Caco-2 (cell line): ENCODE data around the gene DNAJC4. TPM values are rescaled to one million over a fixed set of nuclear protein-coding genes. Genes with fewer than 3 reads are reported as not detected.

ENCODE experiments used
- Bru-seq: library from RNA; stranded (reverse); fragments of 400-500 nt; gene quantifications from one replicate; lab custom pipeline; 2021; lab: Mats Ljungman, UMichigan
- BruChase-seq, 2 experiments: library from RNA; stranded (reverse); fragments of 400-500 nt; gene quantifications; one replicate each; lab custom pipeline; 2021; lab: Mats Ljungman, UMichigan
- BruUV-seq: library from RNA; stranded (reverse); fragments of 400-500 nt; replicated peaks from 2 replicates; lab custom pipeline; 2021; lab: Mats Ljungman, UMichigan
- CTCF ChIA-PET: fragments of 300-600 bp; sonication (Branson Sonifier 250); formaldehyde crosslinking; loops from one replicate; lab custom pipeline; 2022; ENCODE audit warnings: antibody characterized with exemption; lab: Charles Lee
- POLR2A ChIA-PET: fragments of 300-600 bp; sonication (Branson Sonifier 250); formaldehyde crosslinking; loops from one replicate; lab custom pipeline; 2022; ENCODE audit warnings: antibody characterized with exemption; lab: Charles Lee
- DNase-seq, 2 experiments: peaks; one replicate each; pipeline versions ENCODE4 v3.0.0 to v3.0.0-alpha.2; 2020 to 2022
- H3K27me3 ChIP-seq: replicated peaks from 2 replicates; pipeline ENCODE4 v1.6.0; 2011; ENCODE audit warnings: low read length; ENCODE audit not compliant: control insufficient read depth, insufficient read depth
- H3K36me3 ChIP-seq: 2 replicates; pipeline ENCODE4 v1.5.1; 2011; ENCODE audit warnings: low read length; ENCODE audit not compliant: control insufficient read depth, insufficient read depth
- H3K4me1 ChIP-seq: fragments of 250-450 bp; sonication (Bioruptor Pico); 2 replicates; pipeline ENCODE4 v1.5.1; 2020; ENCODE audit warnings: mild to moderate bottlenecking
- H3K4me3 ChIP-seq: 2 replicates; pipeline ENCODE4 v1.5.1; 2011; ENCODE audit warnings: low read depth, mild to moderate bottlenecking, control low read depth, low read length
- H3K9me3 ChIP-seq: fragments of 250-450 bp; sonication (Bioruptor Pico); 2 replicates; pipeline ENCODE4 v1.5.1; 2020; ENCODE audit warnings: mild to moderate bottlenecking, moderate library complexity
- H3K27ac Mint-ChIP-seq: one replicate; pipeline ENCODE4 v1.8.0; 2022; ENCODE audit warnings: mixed read lengths; ENCODE audit not compliant: unreplicated experiment
- H3K27me3 Mint-ChIP-seq: one replicate; pipeline ENCODE4 v1.8.0; 2022; ENCODE audit warnings: mixed read lengths; ENCODE audit not compliant: insufficient read depth, unreplicated experiment
- H3K36me3 Mint-ChIP-seq: one replicate; pipeline ENCODE4 v1.8.0; 2022; ENCODE audit warnings: mild to moderate bottlenecking, mixed read lengths; ENCODE audit not compliant: insufficient read depth, unreplicated experiment
- H3K4me1 Mint-ChIP-seq: one replicate; pipeline ENCODE4 v1.8.0; 2022; ENCODE audit warnings: low read depth, mixed read lengths; ENCODE audit not compliant: unreplicated experiment
- H3K4me3 Mint-ChIP-seq: one replicate; pipeline ENCODE4 v1.8.0; 2022; ENCODE audit warnings: mild to moderate bottlenecking, moderate library complexity, mixed read lengths; ENCODE audit not compliant: unreplicated experiment
- H3K9me3 Mint-ChIP-seq: one replicate; pipeline ENCODE4 v1.8.0; 2022; ENCODE audit warnings: mixed read lengths; ENCODE audit not compliant: unreplicated experiment
- intact Hi-C: fragments of 100-400 bp; cut with micrococcal nuclease; formaldehyde crosslinking; loops from one replicate; pipeline ENCODE4 v1.10.0; 2022; ENCODE audit not compliant: unreplicated experiment
- long read RNA-seq: library from polyadenylated mRNA; stranded (forward); transcript quantifications from one replicate; pipeline ENCODE4 v2.0.0, GENCODE V29; 2022
- total RNA-seq: library from RNA; stranded (reverse); gene quantifications from 2 replicates; pipeline ENCODE4 v1.2.3, GENCODE V29; 2022
- TF ChIP-seq, protein P1 (sequence below), 2 experiments: fragments of 200-600 bp in 1 of 2; IDR thresholded peaks; 1 replicate in 1 of 2; 2 replicates in 1 of 2; pipeline versions ENCODE4 v1.5.1 to v1.8.0; 2011 to 2022; ENCODE audit warnings: antibody characterized with exemption in 1 of 2, control low read depth in 1 of 2, inconsistent platforms in 1 of 2, low read depth in 1 of 2, low read length in 1 of 2, mild to moderate bottlenecking in 1 of 2, moderate library complexity in 1 of 2; ENCODE audit not compliant: insufficient read depth in 1 of 2, severe bottlenecking in 1 of 2, unreplicated experiment in 1 of 2

DNAJC4 gene
- total RNA-seq: 22.3 and 22.9 TPM in 2 replicates
- percentile 45 among the genes with signal in this experiment for Bru-seq, nascent RNA
- BruChase-seq, experiment 1, labeled RNA remaining after a 2-hour chase: percentile 48 among the genes with signal in this experiment
- BruChase-seq, experiment 2, labeled RNA remaining after a 6-hour chase: percentile 62 among the genes with signal in this experiment
- long read RNA-seq, partial matches to known transcripts: 30 of 38 reads
- long read RNA-seq, other reads (novel, unspliced or antisense): 2 of 38 reads

DNA sequence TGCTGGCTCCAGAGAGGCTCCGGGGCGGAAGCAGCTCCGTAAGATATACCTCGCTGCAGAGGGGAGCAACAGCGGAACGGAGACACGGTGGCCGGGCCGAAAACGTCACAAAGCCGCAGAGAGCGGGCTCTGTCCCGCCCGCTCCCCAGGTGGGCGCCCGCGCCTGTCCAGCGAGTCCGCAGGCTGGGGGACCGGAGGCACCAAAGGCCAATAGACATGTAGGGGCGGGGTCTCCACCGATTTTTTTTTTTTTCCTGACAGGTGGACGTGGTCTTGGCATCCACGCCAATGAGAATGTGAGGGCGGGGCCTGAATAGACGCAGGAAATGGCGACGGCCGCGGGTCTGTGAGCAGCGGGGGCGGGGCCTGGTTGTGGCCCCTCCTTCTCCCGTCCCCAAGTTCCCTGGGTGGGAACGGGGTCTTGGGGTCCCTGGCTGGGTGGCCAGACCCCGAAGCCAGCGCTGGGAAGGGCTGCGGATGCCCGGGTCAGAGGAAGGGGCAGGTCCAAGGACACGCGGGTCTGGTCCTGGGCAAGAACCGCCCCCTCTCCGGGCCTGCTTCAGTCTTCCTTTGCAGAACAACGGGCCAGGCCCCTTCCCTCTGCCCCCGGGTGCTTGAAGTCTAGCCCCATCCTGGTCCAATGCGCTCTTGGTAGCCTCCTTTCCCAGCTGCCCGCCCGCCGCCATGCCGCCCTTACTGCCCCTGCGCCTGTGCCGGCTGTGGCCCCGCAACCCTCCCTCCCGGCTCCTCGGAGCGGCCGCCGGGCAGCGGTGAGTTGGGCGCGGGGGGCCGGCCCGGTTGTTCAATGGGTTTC lies at the start of gene DNAJC4:
DNAJC4 (plus strand) TSS at position 378 of the 814 bp plus-strand sequence; CDS start at position 685, 307 bp downstream.
- peak within 1 kb of the TSS; percentile 81 for H3K4me3 ChIP-seq
- peaks cover 33% of the 10 kb centered on the region for H3K4me1 ChIP-seq
- H3K27me3 Mint-ChIP-seq: no peaks in the 10 kb centered on the region
- peak within 1 kb of the TSS; percentile 83 for H3K4me3 Mint-ChIP-seq
- H3K27ac Mint-ChIP-seq: peak within 1 kb of the TSS; percentile 67
- H3K4me1 Mint-ChIP-seq: no peaks in the 10 kb centered on the region
- TF ChIP-seq, protein P1, sequence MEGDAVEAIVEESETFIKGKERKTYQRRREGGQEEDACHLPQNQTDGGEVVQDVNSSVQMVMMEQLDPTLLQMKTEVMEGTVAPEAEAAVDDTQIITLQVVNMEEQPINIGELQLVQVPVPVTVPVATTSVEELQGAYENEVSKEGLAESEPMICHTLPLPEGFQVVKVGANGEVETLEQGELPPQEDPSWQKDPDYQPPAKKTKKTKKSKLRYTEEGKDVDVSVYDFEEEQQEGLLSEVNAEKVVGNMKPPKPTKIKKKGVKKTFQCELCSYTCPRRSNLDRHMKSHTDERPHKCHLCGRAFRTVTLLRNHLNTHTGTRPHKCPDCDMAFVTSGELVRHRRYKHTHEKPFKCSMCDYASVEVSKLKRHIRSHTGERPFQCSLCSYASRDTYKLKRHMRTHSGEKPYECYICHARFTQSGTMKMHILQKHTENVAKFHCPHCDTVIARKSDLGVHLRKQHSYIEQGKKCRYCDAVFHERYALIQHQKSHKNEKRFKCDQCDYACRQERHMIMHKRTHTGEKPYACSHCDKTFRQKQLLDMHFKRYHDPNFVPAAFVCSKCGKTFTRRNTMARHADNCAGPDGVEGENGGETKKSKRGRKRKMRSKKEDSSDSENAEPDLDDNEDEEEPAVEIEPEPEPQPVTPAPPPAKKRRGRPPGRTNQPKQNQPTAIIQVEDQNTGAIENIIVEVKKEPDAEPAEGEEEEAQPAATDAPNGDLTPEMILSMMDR (IDR thresholded peaks at IDR 0.05; ENCODE audit: insufficient read depth in 1 of 2, low read depth in 1 of 2, low read length in 1 of 2, severe bottlenecking in 1 of 2, unreplicated experiment in 1 of 2): no peak
- DNase-seq: peak; percentile 94 to 96
- no peaks in the 10 kb centered on the region for H3K9me3 Mint-ChIP-seq
- POLR2A ChIA-PET: interaction anchor here (1.0 to 1.3 kb wide), 2 partner anchors 11 to 15 kb away, joined by 4 to 5 read pairs; no protein-coding TSS in a partner anchor
- no TSS peak for BruUV-seq
- H3K36me3 ChIP-seq: peaks cover 2% of the 10 kb centered on the region; the same call in 1 of the 2 replicates
- H3K27me3 ChIP-seq: no peaks in the 10 kb centered on the region
- intact Hi-C loops: no loop called here
- H3K36me3 Mint-ChIP-seq: peaks cover 28% of the 10 kb centered on the region
- H3K9me3 ChIP-seq: no peaks in the 10 kb centered on the region
- CTCF ChIA-PET: no interaction called here

- Mint-ChIP-seq H3K4me1 (peaks cover 12% of the 10 kb centered on the region), H3K27ac (peak overlapping the region; percentile 50), H3K27me3 (no peaks in the 10 kb centered on the region), H3K9me3 (no peaks in the 10 kb centered on the region), H3K4me3 (no peak overlapping the region), H3K36me3 (peaks cover 35% of the 10 kb centered on the region)
- CTCF ChIA-PET: no interaction called here
- Histone ChIP-seq H3K36me3 (no peaks in the 10 kb centered on the region), H3K9me3 (no peaks in the 10 kb centered on the region), H3K4me1 (peaks cover 13% of the 10 kb centered on the region), H3K27me3 (no peaks in the 10 kb centered on the region), H3K4me3 (no peak overlapping the region)
- TF ChIP-seq, protein P1 (IDR thresholded peaks at IDR 0.05; ENCODE audit: insufficient read depth in 1 of 2, low read depth in 1 of 2, low read length in 1 of 2, severe bottlenecking in 1 of 2, unreplicated experiment in 1 of 2): no peak
- DNase-seq: no peak
- intact Hi-C loops: no loop called here
- POLR2A ChIA-PET: interaction anchor here (0.6 kb wide), 1 partner anchor 11 kb away, joined by 3 read pairs; no protein-coding TSS in a partner anchor
- BruUV-seq: no TSS peak
Observed at GRCh38 chr11:64180891-64181290, 49.5 kb upstream of the DNAJC4 start.
